ENCODE measurements around the gene TPH2.

Gene TPH2

GRCh38 chr12:71972441-71973074 lies 33.9 kb downstream of the TPH2 start:
- H3K4me3 ChIP-seq (ENCODE audit: low read depth, low read length): no peak overlapping the region
- no peak for TF ChIP-seq CTCF (IDR thresholded peaks at IDR 0.05; ENCODE audit: low read depth, low read length, missing control alignments)
- no peak for DNase-seq (ENCODE audit: low read depth)

- no peak for DNase-seq (ENCODE audit: low read depth)
- H3K4me3 ChIP-seq (ENCODE audit: low read depth, low read length): no peak overlapping the region
- TF ChIP-seq CTCF (IDR thresholded peaks at IDR 0.05; ENCODE audit: low read depth, low read length, missing control alignments): no peak
Observed at GRCh38 chr12:71973687-71974086, 35.0 kb downstream of the TPH2 start.

GRCh38 chr12:71980538-71980937 lies 41.9 kb downstream of the TPH2 start:
- H3K4me3 ChIP-seq (ENCODE audit: low read depth, low read length): no peak overlapping the region
- no peak for TF ChIP-seq CTCF (IDR thresholded peaks at IDR 0.05; ENCODE audit: low read depth, low read length, missing control alignments)
- DNase-seq (ENCODE audit: low read depth): no peak

GRCh38 chr12:71981149-71981548 lies 42.5 kb downstream of the TPH2 start:
- no peak for TF ChIP-seq CTCF (IDR thresholded peaks at IDR 0.05; ENCODE audit: low read depth, low read length, missing control alignments)
- DNase-seq (ENCODE audit: low read depth): no peak

GRCh38 chr12:71994715-71995114 lies 56.1 kb downstream of the TPH2 start:
- no peak for DNase-seq (ENCODE audit: low read depth)
- H3K4me3 ChIP-seq (ENCODE audit: low read depth, low read length): no peak overlapping the region
- TF ChIP-seq CTCF (IDR thresholded peaks at IDR 0.05; ENCODE audit: low read depth, low read length, missing control alignments): no peak

More at GRCh38 chr12:71981149-71981548, 42.5 kb downstream of the TPH2 start:
- no peak overlapping the region for H3K4me3 ChIP-seq (ENCODE audit: low read depth, low read length)

GRCh38 chr12:71999795-72000194 lies 61.1 kb downstream of the TPH2 start:
- TF ChIP-seq CTCF (IDR thresholded peaks at IDR 0.05; ENCODE audit: low read depth, low read length, missing control alignments): no peak
- H3K4me3 ChIP-seq (ENCODE audit: low read depth, low read length): no peak overlapping the region
- no peak for DNase-seq (ENCODE audit: low read depth)

- TF ChIP-seq CTCF (IDR thresholded peaks at IDR 0.05; ENCODE audit: low read depth, low read length, missing control alignments): no peak
- H3K4me3 ChIP-seq (ENCODE audit: low read depth, low read length): no peak overlapping the region
- DNase-seq (ENCODE audit: low read depth): no peak
Observed at GRCh38 chr12:72000969-72001648, 62.5 kb downstream of the TPH2 start.

Measured in GM12864 (cell line).